Stimulated activated CD4-positive, alpha-beta T cell treated with anti-CD3 and anti-CD28 coated beads, Interleukin-2, amount 100 ng/mL, for 4 hours (primary cell): ENCODE measurements around the gene RBM4.
A peak's percentile ranks its signal among the peaks of the same experiment; 100 is the strongest.
"Not testable (repeated sequence)": the region's sequence is repeated elsewhere in the genome, so short reads cannot be mapped to it uniquely, and the experiment has no call there.

Experiments
- DNase-seq: peaks from one replicate; pipeline ENCODE4 v3.0.0-alpha.2; 2020; ENCODE audit warnings: low read depth

RBM4 gene

DNA sequence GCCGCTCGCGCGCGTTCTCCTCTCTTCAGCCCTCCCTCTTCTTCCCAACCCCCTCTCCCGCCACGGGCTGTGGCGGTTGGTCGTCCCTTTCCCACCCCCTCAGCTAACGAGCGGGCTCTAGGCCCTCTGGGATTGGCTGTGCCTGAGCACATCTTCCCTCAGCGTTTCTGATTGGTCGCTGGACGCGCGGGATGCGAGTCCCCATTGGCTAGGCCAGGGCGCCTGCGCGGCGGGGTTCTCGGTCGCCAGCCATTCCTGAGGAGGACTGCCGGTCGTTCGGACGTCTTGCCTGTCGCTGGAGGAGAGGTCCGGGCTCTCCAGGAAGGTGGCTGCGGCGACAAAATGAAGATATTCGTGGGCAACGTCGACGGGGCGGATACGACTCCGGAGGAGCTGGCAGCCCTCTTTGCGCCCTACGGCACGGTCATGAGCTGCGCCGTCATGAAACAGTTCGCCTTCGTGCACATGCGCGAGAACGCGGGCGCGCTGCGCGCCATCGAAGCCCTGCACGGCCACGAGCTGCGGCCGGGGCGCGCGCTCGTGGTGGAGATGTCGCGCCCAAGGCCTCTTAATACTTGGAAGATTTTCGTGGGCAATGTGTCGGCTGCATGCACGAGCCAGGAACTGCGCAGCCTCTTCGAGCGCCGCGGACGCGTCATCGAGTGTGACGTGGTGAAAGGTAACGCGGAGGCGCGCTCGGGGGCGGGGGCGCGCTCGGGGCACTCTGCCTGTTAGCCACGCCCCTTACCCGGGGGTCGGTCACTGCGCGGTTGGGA, 21.9 kb upstream of the RBM4 start, which contains the start of gene RBM14:
Gene RBM14 (plus strand): TSS at position 252 of the 776 bp plus-strand sequence. CDS start 91 bp downstream, at position 343.
- DNase-seq = peak; percentile 98

DNA sequence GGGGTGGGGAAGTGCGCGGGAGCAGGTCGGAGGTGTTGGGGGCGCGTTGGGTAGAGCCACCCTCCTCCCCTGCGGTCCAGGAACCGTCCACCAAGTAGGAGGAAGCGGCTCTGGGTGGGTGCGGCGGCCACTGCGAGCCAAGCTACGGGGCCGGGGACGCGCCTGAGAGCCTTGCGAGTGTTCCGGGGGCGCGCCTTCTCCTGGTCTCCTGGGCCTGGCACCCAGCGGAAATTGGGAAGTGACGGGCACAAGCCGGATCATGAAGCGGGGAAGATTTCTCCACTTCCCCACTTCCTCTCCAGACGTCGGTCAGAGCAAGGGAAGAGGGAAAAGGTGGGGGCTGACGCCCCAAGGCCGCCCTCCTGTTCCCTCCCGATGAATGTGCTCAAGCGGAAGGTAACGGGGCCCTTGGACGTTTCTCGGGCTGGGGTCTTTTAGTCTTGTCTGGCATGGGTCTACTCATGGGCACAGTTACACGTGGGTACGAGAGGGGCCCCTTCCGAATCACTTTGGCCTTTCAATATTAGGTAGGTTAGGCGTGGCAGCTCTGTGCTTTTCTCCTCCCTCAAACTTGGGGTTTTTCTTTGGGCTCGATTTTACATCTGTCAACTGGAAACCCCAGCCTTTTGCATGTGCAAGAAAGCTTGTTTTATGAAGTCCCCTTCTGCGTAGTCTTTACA, 21.2 kb upstream of the RBM4 start:
- no peak for DNase-seq

DNA sequence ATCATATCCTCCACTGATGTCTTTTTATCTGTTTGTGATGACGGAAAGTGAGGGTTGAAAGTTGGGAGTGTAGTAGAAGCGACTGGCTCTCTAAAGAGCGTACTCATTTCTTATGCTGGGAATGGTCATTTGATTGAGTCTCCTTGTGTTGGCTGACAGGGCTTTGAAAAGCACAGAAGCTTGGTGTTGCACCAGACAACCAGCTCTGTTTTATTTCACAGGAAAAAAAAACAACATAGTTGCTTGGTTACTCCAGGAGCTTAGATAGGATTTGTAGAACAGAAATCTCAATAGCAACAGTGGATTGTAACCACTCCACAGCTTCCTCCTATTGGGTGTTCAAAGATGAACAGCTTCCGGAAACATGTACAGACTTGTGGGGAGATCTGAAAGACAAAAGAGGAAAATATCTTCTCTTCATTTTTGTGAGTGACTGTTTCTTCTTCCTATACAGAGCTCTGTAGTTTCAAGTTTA, 19.4 kb upstream of the RBM4 start:
- DNase-seq = no peak

DNA sequence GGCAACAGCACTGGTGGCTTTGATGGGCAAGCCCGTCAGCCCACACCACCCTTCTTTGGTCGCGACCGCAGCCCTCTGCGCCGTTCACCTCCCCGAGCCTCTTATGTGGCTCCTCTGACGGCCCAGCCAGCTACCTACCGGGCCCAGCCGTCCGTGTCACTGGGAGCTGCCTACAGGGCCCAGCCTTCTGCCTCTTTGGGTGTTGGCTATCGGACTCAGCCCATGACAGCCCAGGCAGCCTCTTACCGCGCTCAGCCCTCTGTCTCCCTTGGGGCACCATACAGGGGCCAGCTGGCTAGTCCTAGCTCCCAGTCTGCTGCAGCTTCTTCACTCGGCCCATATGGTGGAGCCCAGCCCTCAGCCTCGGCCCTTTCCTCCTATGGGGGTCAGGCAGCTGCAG, 14.1 kb upstream of the RBM4 start:
- no peak for DNase-seq

DNA sequence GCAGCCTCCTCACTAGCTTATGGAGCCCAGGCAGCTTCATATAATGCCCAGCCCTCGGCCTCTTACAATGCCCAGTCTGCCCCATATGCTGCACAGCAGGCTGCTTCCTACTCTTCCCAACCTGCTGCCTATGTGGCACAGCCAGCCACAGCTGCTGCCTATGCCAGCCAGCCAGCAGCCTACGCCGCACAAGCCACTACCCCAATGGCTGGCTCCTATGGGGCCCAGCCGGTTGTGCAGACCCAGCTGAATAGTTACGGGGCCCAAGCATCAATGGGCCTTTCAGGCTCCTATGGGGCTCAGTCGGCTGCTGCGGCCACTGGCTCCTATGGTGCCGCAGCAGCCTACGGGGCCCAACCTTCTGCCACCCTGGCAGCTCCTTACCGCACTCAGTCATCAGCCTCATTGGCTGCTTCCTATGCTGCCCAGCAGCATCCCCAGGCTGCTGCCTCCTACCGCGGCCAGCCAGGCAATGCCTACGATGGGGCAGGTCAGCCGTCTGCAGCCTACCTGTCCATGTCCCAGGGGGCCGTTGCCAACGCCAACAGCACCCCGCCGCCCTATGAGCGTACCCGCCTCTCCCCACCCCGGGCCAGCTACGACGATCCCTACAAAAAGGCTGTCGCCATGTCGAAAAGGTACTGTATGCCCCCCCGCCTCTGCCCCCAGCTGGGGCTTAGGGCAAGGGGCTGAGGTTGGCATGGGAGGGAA, 13.3 kb upstream of the RBM4 start:
- no peak for DNase-seq

DNA sequence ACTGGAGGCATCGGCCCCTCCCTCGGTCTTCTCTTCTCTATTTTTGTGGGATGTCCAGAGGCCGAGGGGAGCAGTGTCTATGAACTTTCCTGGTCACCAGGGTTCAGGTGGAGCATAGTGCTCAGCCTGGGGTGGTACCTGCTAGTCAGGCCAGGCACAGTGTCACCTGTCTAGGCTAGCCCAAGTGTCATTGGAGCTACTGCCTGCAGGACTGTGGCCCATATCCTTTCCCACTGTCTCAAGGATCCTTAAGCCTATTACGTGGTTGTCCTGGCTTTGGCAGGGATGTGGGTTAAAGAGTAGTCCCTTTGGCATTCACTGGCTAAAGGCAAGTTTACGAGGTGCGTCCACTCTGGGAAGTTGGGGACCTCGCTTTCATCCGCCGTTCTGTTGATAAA, 12.8 kb upstream of the RBM4 start:
- DNase-seq = no peak

DNA sequence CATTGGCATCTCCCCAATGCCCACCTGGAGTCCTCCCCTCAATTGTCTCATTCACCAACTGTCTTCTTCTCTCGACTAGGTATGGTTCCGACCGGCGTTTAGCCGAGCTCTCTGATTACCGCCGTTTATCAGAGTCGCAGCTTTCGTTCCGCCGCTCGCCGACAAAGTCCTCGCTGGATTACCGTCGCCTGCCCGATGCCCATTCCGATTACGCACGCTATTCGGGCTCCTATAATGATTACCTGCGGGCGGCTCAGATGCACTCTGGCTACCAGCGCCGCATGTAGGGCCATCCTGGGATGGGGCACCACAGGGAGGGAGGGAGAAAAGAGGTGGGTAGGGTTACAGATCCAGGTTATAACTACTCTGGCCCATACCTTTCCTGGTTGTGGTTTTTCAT, 12.1 kb upstream of the RBM4 start:
- no peak for DNase-seq

DNA sequence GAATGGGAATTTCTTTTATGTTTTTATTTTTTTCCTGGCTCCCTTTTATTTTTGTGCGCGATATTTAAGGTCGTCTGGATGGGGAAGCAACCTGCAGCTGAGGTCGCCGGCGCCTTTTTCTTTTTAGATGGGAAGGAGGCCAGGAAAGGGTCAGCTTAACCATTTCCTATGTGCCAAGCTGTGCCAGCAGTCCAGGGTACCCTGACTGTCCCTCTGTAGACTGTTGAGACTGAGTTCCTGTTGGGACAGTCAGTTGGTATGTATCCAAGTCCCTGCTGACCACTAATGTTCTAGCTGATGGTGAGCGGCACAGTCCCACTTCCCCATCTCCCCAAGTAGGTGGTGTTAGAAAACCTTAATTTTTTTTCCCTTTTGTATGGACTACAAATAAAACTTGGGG, 11.6 kb upstream of the RBM4 start:
- no peak for DNase-seq

DNA sequence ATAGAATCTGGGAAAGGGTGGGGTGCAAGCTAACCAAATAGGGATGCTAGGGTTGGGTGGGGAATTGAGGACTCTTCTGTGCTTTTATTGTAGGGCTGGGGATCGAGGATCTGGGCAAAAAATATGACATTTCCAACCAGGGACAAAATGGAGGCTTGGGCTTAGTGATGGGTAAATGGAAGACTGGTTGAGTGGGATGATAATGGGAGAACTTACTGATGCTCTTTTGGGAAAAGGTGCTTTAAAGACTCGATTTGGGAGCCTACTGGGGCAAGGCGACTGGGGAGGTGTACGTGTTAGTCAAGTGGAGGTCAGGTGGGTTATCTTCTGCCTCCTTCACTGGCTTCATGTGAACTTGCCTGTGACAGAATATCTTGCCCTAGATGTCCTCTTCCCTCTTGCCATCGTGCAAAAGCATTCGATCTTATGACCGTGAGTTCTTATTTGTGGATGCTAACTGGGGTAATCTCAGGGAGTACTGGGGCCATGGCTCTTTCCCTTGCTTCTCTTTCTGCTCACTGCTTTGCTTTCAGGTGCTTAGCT, 10.4 kb upstream of the RBM4 start:
- no peak for DNase-seq

DNA sequence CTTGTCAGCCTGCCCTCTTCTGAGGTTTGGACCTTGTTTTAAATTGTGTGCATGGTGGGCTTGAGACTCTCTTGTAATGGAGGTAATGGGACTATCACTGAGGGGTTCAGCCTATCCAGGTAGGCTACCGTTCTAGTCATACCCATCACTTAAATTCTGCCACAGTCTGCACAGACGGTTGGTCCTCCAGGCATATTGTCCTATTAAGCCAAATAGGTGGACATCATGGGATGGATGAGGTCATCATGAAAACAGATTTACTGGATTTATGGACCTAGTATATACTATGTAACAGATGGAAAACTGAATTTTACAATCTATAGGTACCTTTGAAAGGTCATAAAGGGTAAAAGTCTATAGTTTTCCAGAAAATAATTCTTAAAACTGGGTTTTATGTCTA, 9.1 kb upstream of the RBM4 start:
- DNase-seq = no peak

DNA sequence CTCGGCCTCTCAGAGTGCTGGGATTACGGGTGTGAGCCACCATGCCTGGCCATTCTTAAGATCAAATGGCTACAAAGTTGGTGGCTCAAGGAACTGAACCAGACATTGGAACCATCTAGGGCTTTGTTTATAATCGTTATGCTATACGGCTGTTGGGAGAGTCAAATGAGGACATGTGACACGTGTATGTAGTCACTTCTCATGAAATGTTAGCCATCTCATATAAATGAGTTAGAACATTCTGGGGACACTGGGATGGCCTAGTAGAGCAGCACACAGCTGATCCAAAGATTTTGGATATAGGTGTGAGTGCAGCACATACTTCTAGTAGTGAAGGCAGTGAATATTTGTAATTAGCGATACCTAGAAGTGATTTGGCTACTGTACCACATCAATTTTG, 6.6 kb upstream of the RBM4 start:
- no peak for DNase-seq

DNA sequence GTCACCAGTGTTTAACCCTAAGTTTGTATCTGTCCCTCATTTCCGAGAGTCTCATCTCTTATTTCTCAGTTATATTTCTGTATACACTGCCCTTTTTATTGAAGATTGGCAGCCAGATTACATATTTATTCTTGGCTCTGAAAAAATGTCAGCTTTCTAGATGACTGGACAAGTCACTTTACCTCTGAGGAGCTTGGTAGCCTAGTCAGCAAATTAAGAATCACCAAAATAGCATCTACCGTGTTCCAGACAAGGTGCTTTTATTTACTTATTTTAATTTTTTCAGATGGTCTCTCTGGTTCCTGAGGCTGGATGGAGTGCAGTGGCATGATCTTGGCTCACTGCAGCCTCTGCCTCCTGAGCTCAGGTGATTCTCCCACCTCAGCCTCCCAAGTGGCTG, 5.6 kb upstream of the RBM4 start:
- no peak for DNase-seq

DNA sequence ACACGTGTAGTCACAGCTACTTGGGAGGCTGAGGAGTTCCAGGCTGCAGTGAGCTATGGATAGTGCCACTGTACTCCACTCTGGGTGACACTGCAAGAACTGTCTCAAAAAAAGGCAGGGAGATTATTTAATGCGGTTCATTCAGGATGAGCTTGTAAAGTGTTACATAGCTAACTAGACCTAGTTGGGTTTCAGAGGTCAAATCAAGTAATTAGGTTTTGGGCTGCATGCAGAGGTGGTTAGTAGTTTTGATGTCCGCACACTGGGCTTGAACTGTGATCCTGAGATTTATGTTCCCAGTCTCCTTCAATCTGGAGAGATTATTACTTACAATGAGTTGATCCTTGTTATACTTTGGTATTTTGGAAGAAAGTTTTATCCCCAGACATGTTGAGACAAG, 2.1 kb upstream of the RBM4 start:
- DNase-seq = no peak

DNA sequence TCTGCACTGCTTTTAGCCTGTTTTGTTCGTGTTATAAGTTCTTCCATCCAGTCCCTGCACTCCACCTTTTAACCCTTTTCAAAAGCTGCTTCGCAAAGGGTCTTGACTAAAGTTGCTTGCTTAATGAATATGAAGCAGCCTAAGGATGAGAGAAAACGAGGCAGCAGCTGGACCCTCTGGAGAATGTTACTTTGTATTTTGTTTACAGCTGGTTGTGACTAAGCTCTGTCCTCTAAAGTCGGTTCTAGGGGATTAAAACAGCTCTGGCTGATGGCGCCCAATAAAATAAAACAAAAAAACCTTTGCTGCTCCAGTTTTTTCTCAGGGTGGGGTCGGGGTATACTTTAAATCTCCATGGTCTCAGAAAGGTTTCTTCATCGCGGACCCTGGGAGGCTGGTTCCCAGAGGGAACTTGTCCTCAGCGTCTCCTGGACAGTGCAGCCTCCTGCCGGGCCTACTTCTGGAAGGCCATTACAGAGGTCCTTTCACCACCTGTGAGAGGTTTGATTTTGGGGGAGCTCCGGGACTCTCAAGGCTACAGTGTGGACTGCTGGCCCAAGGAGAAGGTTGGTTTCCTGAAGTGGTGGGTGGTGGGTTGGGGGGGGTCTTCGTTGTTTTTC, 836 bp upstream of the RBM4 start:
- DNase-seq = no peak

DNA sequence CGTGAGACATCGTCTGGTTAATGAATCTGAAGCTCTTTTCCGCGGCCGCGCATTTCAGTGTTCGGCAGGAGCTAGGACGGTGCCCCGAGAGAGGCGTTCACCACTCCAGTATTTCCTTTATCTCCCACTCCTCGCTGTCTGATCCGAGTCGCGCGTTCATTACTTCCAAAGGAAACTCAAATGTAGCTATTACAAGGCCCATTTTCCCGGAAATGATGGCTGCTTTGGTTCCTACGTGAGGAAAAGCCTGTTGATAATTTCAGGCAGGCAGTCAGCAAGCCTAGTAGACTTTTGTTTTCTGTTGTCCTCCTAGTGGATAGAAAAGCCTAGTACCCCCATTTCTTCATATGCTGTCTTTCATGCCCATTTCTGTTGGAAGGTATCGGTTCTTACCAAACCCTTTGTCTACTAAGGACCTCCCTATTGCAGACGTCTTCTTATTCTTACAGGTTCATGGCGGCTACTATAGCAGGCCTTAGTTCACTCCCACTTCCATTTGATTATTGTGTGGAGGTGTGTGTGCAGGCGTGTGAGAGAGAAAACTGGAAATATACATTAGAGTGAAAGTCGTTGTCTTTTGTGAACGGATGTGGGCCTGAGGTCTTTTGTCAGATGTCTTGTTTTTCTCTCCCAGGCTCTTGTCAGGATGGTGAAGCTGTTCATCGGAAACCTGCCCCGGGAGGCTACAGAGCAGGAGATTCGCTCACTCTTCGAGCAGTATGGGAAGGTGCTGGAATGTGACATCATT, 737 bp downstream of the RBM4 start:
- DNase-seq = no peak

DNA sequence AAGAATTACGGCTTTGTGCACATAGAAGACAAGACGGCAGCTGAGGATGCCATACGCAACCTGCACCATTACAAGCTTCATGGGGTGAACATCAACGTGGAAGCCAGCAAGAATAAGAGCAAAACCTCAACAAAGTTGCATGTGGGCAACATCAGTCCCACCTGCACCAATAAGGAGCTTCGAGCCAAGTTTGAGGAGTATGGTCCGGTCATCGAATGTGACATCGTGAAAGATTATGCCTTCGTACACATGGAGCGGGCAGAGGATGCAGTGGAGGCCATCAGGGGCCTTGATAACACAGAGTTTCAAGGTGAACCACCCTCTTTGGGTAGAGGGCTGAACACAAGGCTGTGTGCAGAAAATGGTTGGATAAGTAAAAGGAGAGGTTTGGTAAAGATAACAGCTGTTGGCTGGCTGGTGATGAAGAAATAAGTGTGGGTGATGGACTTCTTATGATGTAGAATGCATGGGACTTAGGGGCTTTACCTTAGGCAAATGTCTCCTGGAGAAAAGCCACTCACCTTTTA, 1.4 kb downstream of the RBM4 start:
- not testable (repeated sequence) for DNase-seq

DNA sequence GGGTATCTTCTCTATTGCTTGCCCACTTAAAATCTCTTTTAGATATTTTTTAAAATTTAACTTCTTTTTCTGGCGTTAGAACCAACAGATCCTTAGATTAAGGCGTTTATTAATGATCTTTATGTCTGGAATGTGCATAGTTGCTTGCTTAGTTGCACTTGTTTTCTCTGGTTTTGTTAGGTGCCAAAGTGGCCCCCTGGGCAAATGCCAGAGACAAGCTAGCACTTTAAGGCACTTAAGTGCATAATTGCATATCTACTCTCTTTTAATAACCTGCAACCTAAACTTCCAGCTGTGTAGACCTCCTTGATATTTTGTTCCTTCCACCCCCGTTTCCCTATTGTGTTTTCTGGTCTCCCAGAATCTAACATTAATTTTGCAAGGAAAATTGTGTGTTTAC, 3.3 kb downstream of the RBM4 start:
- no peak for DNase-seq

DNA sequence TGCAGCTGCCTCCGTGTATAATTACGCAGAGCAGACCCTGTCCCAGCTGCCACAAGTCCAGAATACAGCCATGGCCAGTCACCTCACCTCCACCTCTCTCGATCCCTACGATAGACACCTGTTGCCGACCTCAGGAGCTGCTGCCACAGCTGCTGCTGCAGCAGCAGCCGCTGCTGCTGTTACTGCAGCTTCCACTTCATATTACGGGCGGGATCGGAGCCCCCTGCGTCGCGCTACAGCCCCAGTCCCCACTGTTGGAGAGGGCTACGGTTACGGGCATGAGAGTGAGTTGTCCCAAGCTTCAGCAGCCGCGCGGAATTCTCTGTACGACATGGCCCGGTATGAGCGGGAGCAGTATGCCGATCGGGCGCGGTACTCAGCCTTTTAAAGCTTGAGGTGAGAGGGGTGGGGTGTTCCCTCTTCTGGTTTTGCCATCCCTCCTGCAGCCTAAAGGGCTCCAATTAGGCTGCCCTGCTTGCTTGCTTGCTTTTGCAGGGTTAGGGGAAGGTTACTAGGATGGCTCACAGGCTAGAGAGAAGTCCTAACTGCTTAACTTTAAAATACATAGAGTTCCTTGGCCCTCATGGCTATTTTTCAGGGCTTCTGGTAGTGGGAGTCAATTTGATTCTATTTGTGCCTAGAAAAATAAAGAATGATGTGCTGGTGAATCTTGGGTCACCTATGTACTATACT, 5.4 kb downstream of the RBM4 start:
- no peak for DNase-seq

DNA sequence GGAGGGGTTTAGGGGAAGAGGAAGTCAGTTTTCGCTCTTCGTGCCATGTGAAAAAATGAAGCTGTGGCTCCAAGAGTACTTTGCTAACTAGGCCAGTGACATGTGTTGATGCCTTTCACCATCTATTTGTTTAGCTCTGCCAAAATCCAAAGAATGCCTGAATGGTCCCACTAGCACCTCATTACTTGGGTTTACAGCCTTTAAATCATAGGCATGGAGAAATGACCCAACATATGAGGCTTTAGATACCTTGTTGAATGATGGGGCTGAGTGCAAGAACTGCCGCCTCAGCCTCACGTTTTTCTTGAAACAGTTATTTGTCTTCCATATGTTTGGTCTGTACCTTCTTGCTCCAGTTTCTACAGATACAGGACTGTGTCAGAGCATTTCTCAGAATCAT, 8.3 kb downstream of the RBM4 start:
- DNase-seq = no peak

DNA sequence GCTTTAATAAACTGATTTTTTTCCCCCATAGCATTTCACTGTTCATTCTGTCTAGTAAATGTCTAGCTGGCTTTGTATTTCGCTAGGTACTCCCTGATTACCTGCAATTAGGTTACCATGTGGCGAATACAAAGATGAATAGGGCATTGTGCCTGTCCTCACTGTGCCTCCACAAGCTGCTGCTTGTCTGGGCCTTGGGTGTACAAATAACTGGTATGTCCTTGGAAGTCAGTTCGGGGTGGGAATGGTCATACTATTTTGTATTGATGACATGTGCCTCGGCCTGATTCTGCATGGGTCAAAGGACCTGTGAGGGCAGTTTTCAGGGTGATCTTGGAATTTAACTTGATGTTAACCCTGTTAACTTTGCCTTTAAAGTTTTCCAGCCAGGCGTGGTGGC, 11.4 kb downstream of the RBM4 start:
- no peak for DNase-seq

DNA sequence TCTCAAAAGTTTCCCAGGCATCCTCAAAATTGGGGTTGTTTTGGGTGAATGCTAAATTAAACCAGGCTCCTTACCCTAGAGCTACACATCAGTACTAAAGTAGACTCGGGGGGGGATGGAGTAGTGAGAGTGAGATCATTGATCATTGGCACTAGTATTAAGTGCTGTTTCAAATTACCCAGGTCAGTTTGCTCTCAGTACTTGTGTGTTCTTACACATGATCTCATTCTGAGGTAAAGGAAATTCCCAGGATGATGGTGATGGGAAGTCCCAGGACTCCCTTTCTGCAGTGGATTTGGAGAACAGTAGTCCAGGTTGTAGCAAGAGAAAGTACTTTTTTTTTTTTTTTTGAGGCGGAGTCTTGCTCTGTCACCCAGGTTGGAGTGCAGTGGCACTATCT, 12.5 kb downstream of the RBM4 start:
- DNase-seq = no peak
